ENCODE results near the gene PPP2R2C.

The PPP2R2C gene

GRCh38 chr4:6464842-6465588 is 7.4 kb downstream of the PPP2R2C start:
- no peak overlapping the region for H3K4me3 ChIP-seq (ENCODE audit: low read length)
- peaks cover 29% of the 10 kb centered on the region for H3K27me3 ChIP-seq (ENCODE audit: control insufficient read depth, insufficient read depth, low read length)
- H3K36me3 ChIP-seq (ENCODE audit: control insufficient read depth, low read depth, low read length), result no peaks in the 10 kb centered on the region
- H3K4me1 ChIP-seq (ENCODE audit: control insufficient read depth, low read depth, low read length), result peaks cover 5% of the 10 kb centered on the region
- H3K9me3 ChIP-seq (ENCODE audit: control insufficient read depth, low read depth, low read length), result no peaks in the 10 kb centered on the region
- H3K27ac ChIP-seq (ENCODE audit: low read length), result no peak overlapping the region
- no peak overlapping the region for H3K9ac ChIP-seq (ENCODE audit: low read length)

GRCh38 chr4:6463311-6464289 is 8.8 kb downstream of the PPP2R2C start:
- Histone ChIP-seq H3K27me3 (ENCODE audit: control insufficient read depth, insufficient read depth, low read length) (peaks cover 15% of the 10 kb centered on the region), H3K9ac (ENCODE audit: low read length) (no peak overlapping the region), H3K4me3 (ENCODE audit: low read length) (no peak overlapping the region), H3K27ac (ENCODE audit: low read length) (no peak overlapping the region), H3K4me1 (ENCODE audit: control insufficient read depth, low read depth, low read length) (peaks cover 5% of the 10 kb centered on the region), H3K36me3 (ENCODE audit: control insufficient read depth, low read depth, low read length) (no peaks in the 10 kb centered on the region), H3K9me3 (ENCODE audit: control insufficient read depth, low read depth, low read length) (no peaks in the 10 kb centered on the region)

GRCh38 chr4:6461301-6462165 is 10.9 kb downstream of the PPP2R2C start:
- no peaks in the 10 kb centered on the region for H3K9me3 ChIP-seq (ENCODE audit: control insufficient read depth, low read depth, low read length)
- H3K27me3 ChIP-seq (ENCODE audit: control insufficient read depth, insufficient read depth, low read length), result no peaks in the 10 kb centered on the region
- H3K27ac ChIP-seq (ENCODE audit: low read length), result no peak overlapping the region

GRCh38 chr4:6460876-6461275 is 11.5 kb downstream of the PPP2R2C start:
- Histone ChIP-seq H3K27ac (ENCODE audit: low read length) (no peak overlapping the region), H3K4me1 (ENCODE audit: control insufficient read depth, low read depth, low read length) (peaks cover 5% of the 10 kb centered on the region), H3K9ac (ENCODE audit: low read length) (no peak overlapping the region), H3K27me3 (ENCODE audit: control insufficient read depth, insufficient read depth, low read length) (no peaks in the 10 kb centered on the region), H3K9me3 (ENCODE audit: control insufficient read depth, low read depth, low read length) (no peaks in the 10 kb centered on the region), H3K4me3 (ENCODE audit: low read length) (no peak overlapping the region), H3K36me3 (ENCODE audit: control insufficient read depth, low read depth, low read length) (no peaks in the 10 kb centered on the region)

More at GRCh38 chr4:6461301-6462165, 10.9 kb downstream of the PPP2R2C start:
- Histone ChIP-seq H3K9ac (ENCODE audit: low read length) (no peak overlapping the region), H3K4me3 (ENCODE audit: low read length) (no peak overlapping the region), H3K4me1 (ENCODE audit: control insufficient read depth, low read depth, low read length) (peaks cover 5% of the 10 kb centered on the region), H3K36me3 (ENCODE audit: control insufficient read depth, low read depth, low read length) (no peaks in the 10 kb centered on the region)

GRCh38 chr4:6458528-6458927 is 13.9 kb downstream of the PPP2R2C start:
- Histone ChIP-seq H3K9me3 (ENCODE audit: control insufficient read depth, low read depth, low read length) (no peaks in the 10 kb centered on the region), H3K27me3 (ENCODE audit: control insufficient read depth, insufficient read depth, low read length) (no peaks in the 10 kb centered on the region), H3K27ac (ENCODE audit: low read length) (no peak overlapping the region), H3K4me3 (ENCODE audit: low read length) (no peak overlapping the region), H3K9ac (ENCODE audit: low read length) (no peak overlapping the region), H3K4me1 (ENCODE audit: control insufficient read depth, low read depth, low read length) (peaks cover 5% of the 10 kb centered on the region), H3K36me3 (ENCODE audit: control insufficient read depth, low read depth, low read length) (no peaks in the 10 kb centered on the region)

- H3K4me3 ChIP-seq (ENCODE audit: low read length), result no peak overlapping the region
- no peaks in the 10 kb centered on the region for H3K9me3 ChIP-seq (ENCODE audit: control insufficient read depth, low read depth, low read length)
- H3K36me3 ChIP-seq (ENCODE audit: control insufficient read depth, low read depth, low read length), result no peaks in the 10 kb centered on the region
- no peaks in the 10 kb centered on the region for H3K4me1 ChIP-seq (ENCODE audit: control insufficient read depth, low read depth, low read length)
- H3K9ac ChIP-seq (ENCODE audit: low read length), result no peak overlapping the region
- no peak overlapping the region for H3K27ac ChIP-seq (ENCODE audit: low read length)
- no peaks in the 10 kb centered on the region for H3K27me3 ChIP-seq (ENCODE audit: control insufficient read depth, insufficient read depth, low read length)
These were observed 16.0 kb downstream of the PPP2R2C start for GRCh38 chr4:6456450-6456849.

GRCh38 chr4:6454112-6454910 is 18.1 kb downstream of the PPP2R2C start:
- Histone ChIP-seq H3K9ac (ENCODE audit: low read length) (no peak overlapping the region), H3K9me3 (ENCODE audit: control insufficient read depth, low read depth, low read length) (no peaks in the 10 kb centered on the region), H3K4me3 (ENCODE audit: low read length) (no peak overlapping the region), H3K27ac (ENCODE audit: low read length) (no peak overlapping the region), H3K27me3 (ENCODE audit: control insufficient read depth, insufficient read depth, low read length) (no peaks in the 10 kb centered on the region), H3K36me3 (ENCODE audit: control insufficient read depth, low read depth, low read length) (no peaks in the 10 kb centered on the region), H3K4me1 (ENCODE audit: control insufficient read depth, low read depth, low read length) (no peaks in the 10 kb centered on the region)

- no peak overlapping the region for H3K27ac ChIP-seq (ENCODE audit: low read length)
- H3K36me3 ChIP-seq (ENCODE audit: control insufficient read depth, low read depth, low read length), result no peaks in the 10 kb centered on the region
- no peak overlapping the region for H3K9ac ChIP-seq (ENCODE audit: low read length)
- H3K27me3 ChIP-seq (ENCODE audit: control insufficient read depth, insufficient read depth, low read length), result no peaks in the 10 kb centered on the region
- no peaks in the 10 kb centered on the region for H3K4me1 ChIP-seq (ENCODE audit: control insufficient read depth, low read depth, low read length)
- H3K4me3 ChIP-seq (ENCODE audit: low read length), result no peak overlapping the region
- H3K9me3 ChIP-seq (ENCODE audit: control insufficient read depth, low read depth, low read length), result no peaks in the 10 kb centered on the region
These were observed 18.8 kb downstream of the PPP2R2C start for GRCh38 chr4:6453688-6453990.

- Histone ChIP-seq H3K9ac (ENCODE audit: low read length) (no peak overlapping the region), H3K9me3 (ENCODE audit: control insufficient read depth, low read depth, low read length) (no peaks in the 10 kb centered on the region), H3K27me3 (ENCODE audit: control insufficient read depth, insufficient read depth, low read length) (no peaks in the 10 kb centered on the region), H3K4me3 (ENCODE audit: low read length) (no peak overlapping the region), H3K36me3 (ENCODE audit: control insufficient read depth, low read depth, low read length) (no peaks in the 10 kb centered on the region), H3K4me1 (ENCODE audit: control insufficient read depth, low read depth, low read length) (no peaks in the 10 kb centered on the region), H3K27ac (ENCODE audit: low read length) (no peak overlapping the region)
These were observed 19.3 kb downstream of the PPP2R2C start for GRCh38 chr4:6452897-6453687.

GRCh38 chr4:6452116-6452896 is 20.1 kb downstream of the PPP2R2C start:
- no peak overlapping the region for H3K9ac ChIP-seq (ENCODE audit: low read length)
- no peaks in the 10 kb centered on the region for H3K36me3 ChIP-seq (ENCODE audit: control insufficient read depth, low read depth, low read length)
- no peak overlapping the region for H3K27ac ChIP-seq (ENCODE audit: low read length)
- H3K4me1 ChIP-seq (ENCODE audit: control insufficient read depth, low read depth, low read length), result peaks cover 3% of the 10 kb centered on the region
- H3K27me3 ChIP-seq (ENCODE audit: control insufficient read depth, insufficient read depth, low read length), result no peaks in the 10 kb centered on the region
- no peak overlapping the region for H3K4me3 ChIP-seq (ENCODE audit: low read length)
- no peaks in the 10 kb centered on the region for H3K9me3 ChIP-seq (ENCODE audit: control insufficient read depth, low read depth, low read length)

Measured in iPS-18a (cell line).